SK-MEL-5 (cell line): ENCODE data around the gene PRDM15. TPM values are rescaled to one million over a fixed set of nuclear protein-coding genes. Genes with fewer than 3 reads are reported as not detected.

Source experiments
- DNase-seq: peaks from one replicate; pipeline ENCODE4 v3.0.0-alpha.2; 2016; ENCODE audit warnings: low read depth, low spot score
- in situ Hi-C: cut with HindIII; loops from 2 replicates; pipeline ENCODE4 v1.10.0; 2016; ENCODE audit warnings: low sequenced_read_pairs, high pct_unique_total_duplicates, low pct_unique_long_range_greater_than_20kb
- total RNA-seq: library from RNA; depleted of rRNA; stranded (reverse); fragments of >200 nt; shearing (Covaris generic); gene quantifications from 2 replicates; pipeline ENCODE4 v1.2.3, GENCODE V29; 2014

Gene PRDM15
- total RNA-seq, 1 experiment from 2014 or later, result 3.6 TPM

- DNase-seq, result no peak
- in situ Hi-C loops, result loop anchor here (25.0 kb wide), 1 partner anchor 156 kb away; no protein-coding TSS in a partner anchor
These were observed 111.3 kb downstream of the PRDM15 start for GRCh38 chr21:41767606-41768436.

GRCh38 chr21:41766883-41767605 is 112.1 kb downstream of the PRDM15 start, which contains the start of gene RIPK4:
TSS of gene RIPK4 (minus strand) at chr21:41767052. CDS start at chr21:41767041, 11 bp downstream.
- DNase-seq, result peak; percentile 88
- in situ Hi-C loops, result loop anchor here (25.0 kb wide), 1 partner anchor 155 kb away; no protein-coding TSS in a partner anchor

GRCh38 chr21:41765973-41766882 is 112.9 kb downstream of the PRDM15 start:
- in situ Hi-C loops, result loop anchor here (25.0 kb wide), 1 partner anchor 154 kb away; no protein-coding TSS in a partner anchor

GRCh38 chr21:41765420-41765821 is 113.7 kb downstream of the PRDM15 start:
- in situ Hi-C loops, result loop anchor here (25.0 kb wide), 1 partner anchor 153 kb away; no protein-coding TSS in a partner anchor
- no peak for DNase-seq

More at GRCh38 chr21:41765973-41766882, 112.9 kb downstream of the PRDM15 start:
- no peak for DNase-seq

- in situ Hi-C loops, result loop anchor here (25.0 kb wide), 1 partner anchor 152 kb away; no protein-coding TSS in a partner anchor
These were observed 114.4 kb downstream of the PRDM15 start for GRCh38 chr21:41764558-41765419.

GRCh38 chr21:41763996-41764395 is 115.1 kb downstream of the PRDM15 start:
- in situ Hi-C loops, result loop anchor here (25.0 kb wide), 1 partner anchor 152 kb away; no protein-coding TSS in a partner anchor
- no peak for DNase-seq

More at GRCh38 chr21:41764558-41765419, 114.4 kb downstream of the PRDM15 start:
- no peak for DNase-seq

- in situ Hi-C loops, result loop anchor here (25.0 kb wide), 1 partner anchor 151 kb away; no protein-coding TSS in a partner anchor
- no peak for DNase-seq
These were observed 115.7 kb downstream of the PRDM15 start for GRCh38 chr21:41763398-41763931.

- in situ Hi-C loops, result loop anchor here (25.0 kb wide), 1 partner anchor 150 kb away; no protein-coding TSS in a partner anchor
- DNase-seq, result no peak
These were observed 116.4 kb downstream of the PRDM15 start for GRCh38 chr21:41762753-41763152.

GRCh38 chr21:41761934-41762635 is 117.1 kb downstream of the PRDM15 start:
- in situ Hi-C loops, result loop anchor here (25.0 kb wide), 1 partner anchor 150 kb away; no protein-coding TSS in a partner anchor
- no peak for DNase-seq

GRCh38 chr21:41761211-41761933 is 117.8 kb downstream of the PRDM15 start:
- DNase-seq, result peak; percentile 67
- in situ Hi-C loops, result loop anchor here (25.0 kb wide), 1 partner anchor 149 kb away; no protein-coding TSS in a partner anchor

- no peak for DNase-seq
- in situ Hi-C loops, result loop anchor here (25.0 kb wide), 1 partner anchor 148 kb away; no protein-coding TSS in a partner anchor
These were observed 118.7 kb downstream of the PRDM15 start for GRCh38 chr21:41760411-41760810.

GRCh38 chr21:41759926-41760325 is 119.2 kb downstream of the PRDM15 start:
- in situ Hi-C loops, result loop anchor here (25.0 kb wide), 1 partner anchor 148 kb away; no protein-coding TSS in a partner anchor
- no peak for DNase-seq

- in situ Hi-C loops, result loop anchor here (25.0 kb wide), 1 partner anchor 147 kb away; no protein-coding TSS in a partner anchor
- DNase-seq, result no peak
These were observed 119.8 kb downstream of the PRDM15 start for GRCh38 chr21:41759214-41759840.

GRCh38 chr21:41758550-41758949 is 120.6 kb downstream of the PRDM15 start:
- no peak for DNase-seq
- in situ Hi-C loops, result loop anchor here (25.0 kb wide), 1 partner anchor 146 kb away; no protein-coding TSS in a partner anchor
